C4-2B (cell line): ENCODE results near the gene MAB21L3.

Source experiments
- H3K27ac ChIP-seq: fragments of 450-650 bp; 2 replicates; pipeline ENCODE4 v1.5.1; 2017
- CTCF ChIP-seq: fragments of 450-650 bp; conservative IDR thresholded peaks from 2 replicates; pipeline ENCODE4 v1.5.1; 2017; ENCODE audit warnings: mild to moderate bottlenecking
- ZFX ChIP-seq: fragments of 450-650 bp; IDR thresholded peaks from 2 replicates; pipeline ENCODE4 v1.6.1; 2017

MAB21L3 gene

GRCh38 chr1:116107371-116107770 lies 3.8 kb upstream of the MAB21L3 start:
- no peak overlapping the region for H3K27ac ChIP-seq
- TF ChIP-seq ZFX: no peak

GRCh38 chr1:116111524-116112021 lies 374 bp downstream of the MAB21L3 start:
- H3K27ac ChIP-seq: peak overlapping the region; percentile 76
- no peak for TF ChIP-seq ZFX
- no peak for TF ChIP-seq CTCF

- TF ChIP-seq CTCF (no peak), ZFX (no peak)
- H3K27ac ChIP-seq: peak overlapping the region; percentile 1; the same call in 1 of the 2 replicates
Measured at GRCh38 chr1:116112388-116113140, 1.4 kb downstream of the MAB21L3 start.

- H3K27ac ChIP-seq: 0 out of 2 replicates have a peak overlapping the region, but pooled peaks have one; percentile 27
- no peak for TF ChIP-seq ZFX
- TF ChIP-seq CTCF: no peak
Measured at GRCh38 chr1:116113615-116114014, 2.4 kb downstream of the MAB21L3 start.

- TF ChIP-seq CTCF (no peak), ZFX (no peak)
Measured at GRCh38 chr1:116115476-116116439, 4.6 kb downstream of the MAB21L3 start.

GRCh38 chr1:116118471-116118870 lies 7.3 kb downstream of the MAB21L3 start:
- no peak overlapping the region for H3K27ac ChIP-seq
- TF ChIP-seq ZFX (no peak), CTCF (no peak)

More at GRCh38 chr1:116115476-116116439, 4.6 kb downstream of the MAB21L3 start:
- no peak overlapping the region for H3K27ac ChIP-seq

- TF ChIP-seq ZFX (no peak), CTCF (no peak)
- H3K27ac ChIP-seq: no peak overlapping the region
Measured at GRCh38 chr1:116119876-116120275, 8.7 kb downstream of the MAB21L3 start.
